GM23248 (cell line): ENCODE results near the gene LGI2. TPM values are rescaled to one million over a fixed set of nuclear protein-coding genes. Genes with fewer than 3 reads are reported as not detected.

Source experiments
- DNase-seq: peaks from one replicate; pipeline ENCODE4 v3.0.0-alpha.2; 2015
- H2AFZ ChIP-seq: fragments of 200-600 bp; sonication (generic); 2 replicates; pipeline ENCODE4 v1.6.1; 2016; ENCODE audit warnings: antibody characterized with exemption
- H3F3A ChIP-seq: fragments of 200-600 bp; sonication (generic); 2 replicates; pipeline ENCODE4 v1.6.1; 2016; ENCODE audit warnings: mild to moderate bottlenecking, antibody characterized with exemption, mixed run types; ENCODE audit not compliant: insufficient read depth
- H3K27ac ChIP-seq: fragments of 200-600 bp; sonication (generic); 2 replicates; pipeline ENCODE4 v1.5.1; 2016; ENCODE audit warnings: mild to moderate bottlenecking
- H3K27me3 ChIP-seq: fragments of 200-600 bp; sonication (generic); replicated peaks from 2 replicates; pipeline ENCODE4 v1.6.1; 2016; ENCODE audit warnings: mild to moderate bottlenecking; ENCODE audit not compliant: insufficient read depth
- H3K36me3 ChIP-seq: fragments of 200-600 bp; sonication (generic); 2 replicates; pipeline ENCODE4 v1.6.1; 2016; ENCODE audit warnings: low read depth, mild to moderate bottlenecking
- H3K4me1 ChIP-seq: fragments of 200-600 bp; sonication (generic); 2 replicates; pipeline ENCODE4 v1.6.1; 2016; ENCODE audit warnings: mild to moderate bottlenecking; ENCODE audit not compliant: insufficient read depth
- H3K4me2 ChIP-seq: fragments of 200-600 bp; sonication (generic); one replicate; pipeline ENCODE4 v1.6.1; 2016; ENCODE audit warnings: mild to moderate bottlenecking; ENCODE audit not compliant: unreplicated experiment
- H3K4me3 ChIP-seq: fragments of 200-600 bp; sonication (generic); 2 replicates; pipeline ENCODE4 v1.5.1; 2016; ENCODE audit warnings: mild to moderate bottlenecking
- H3K79me2 ChIP-seq: fragments of 200-600 bp; sonication (generic); 2 replicates; pipeline ENCODE4 v1.6.1; 2016; ENCODE audit warnings: mild to moderate bottlenecking; ENCODE audit not compliant: insufficient read depth
- H3K9ac ChIP-seq: fragments of 200-600 bp; sonication (generic); 2 replicates; pipeline ENCODE4 v1.6.1; 2016; ENCODE audit warnings: mild to moderate bottlenecking
- H3K9me2 ChIP-seq: fragments of 200-600 bp; sonication (generic); 2 replicates; pipeline ENCODE4 v1.6.1; 2016; ENCODE audit warnings: mixed run types, mild to moderate bottlenecking, moderate library complexity; ENCODE audit not compliant: insufficient read depth
- H3K9me3 ChIP-seq: fragments of 200-600 bp; sonication (generic); one replicate; pipeline ENCODE4 v1.6.1; 2017; ENCODE audit warnings: low read depth
- H4K20me1 ChIP-seq: fragments of 200-600 bp; sonication (generic); 2 replicates; pipeline ENCODE4 v1.6.0; 2016; ENCODE audit not compliant: insufficient read depth
- EZH2 ChIP-seq: fragments of 200-600 bp; sonication (generic); IDR thresholded peaks from 2 replicates; pipeline ENCODE4 v1.6.1; 2018; ENCODE audit warnings: antibody characterized with exemption, mild to moderate bottlenecking; ENCODE audit not compliant: insufficient read depth, poor library complexity, severe bottlenecking
- EZH2phosphoT487 ChIP-seq: fragments of 200-600 bp; sonication (generic); IDR thresholded peaks from 2 replicates; pipeline ENCODE4 v1.6.1; 2018; ENCODE audit warnings: antibody characterized with exemption, moderate library complexity, mild to moderate bottlenecking, low read depth; ENCODE audit not compliant: insufficient read depth
- WGBS, 2 experiments: methylation state at CpG; one replicate each; pipeline ENCODE4 v1.1.6; 2015 to 2017; ENCODE audit warnings: low lambda C conversion rate in 2 of 2, low coverage in 1 of 2; ENCODE audit errors: missing lambda C conversion rate in 2 of 2; 5-methylcytosine and 5-hydroxymethylcytosine counted together
- in situ Hi-C: fragments of 300-500 bp; cut with MboI; formaldehyde crosslinking; loops from 2 replicates; pipeline ENCODE4 v1.15.0; 2020
- polyA plus RNA-seq: library from polyadenylated mRNA; unstranded; fragments of >200 nt; fragmentation: Nextera tagmentation; extraction: Ambion mirVana; gene quantifications from 2 replicates; pipeline ENCODE4 v1.2.1, GENCODE V29; 2016
- total RNA-seq: library from RNA; depleted of rRNA; stranded (reverse); fragments of >200 nt; shearing (Covaris generic); gene quantifications from 2 replicates; pipeline ENCODE4 v1.2.3, GENCODE V29; 2014

LGI2 gene
- total and polyA plus RNA-seq, 2 experiments from 2014 or later, result not detected

GRCh38 chr4:24988776-24989175 lies 42.0 kb downstream of the LGI2 start:
- Histone ChIP-seq H3K4me1 (no peaks in the 10 kb centered on the region), H3K4me2 (no peak overlapping the region), H2AFZ (no peak overlapping the region), H3K9me3 (no peaks in the 10 kb centered on the region), H3K9ac (no peak overlapping the region), H3K36me3 (no peaks in the 10 kb centered on the region), H3F3A (no peaks in the 10 kb centered on the region), H3K4me3 (no peak overlapping the region), H3K27me3 (no peaks in the 10 kb centered on the region), H3K9me2 (no peaks in the 10 kb centered on the region), H4K20me1 (no peaks in the 10 kb centered on the region), H3K79me2 (no peaks in the 10 kb centered on the region), H3K27ac (no peak overlapping the region)
- no peak for TF ChIP-seq EZH2
- no peak for TF ChIP-seq EZH2phosphoT487
- in situ Hi-C loops, result loop anchor here (10.0 kb wide), 1 partner anchor 504 kb away; no protein-coding TSS in a partner anchor
- peak; percentile 74 for DNase-seq
- WGBS, 2 experiments, result 47 to 64% methylated on average over 1 of the region's 1 CpG

GRCh38 chr4:24984602-24985532 lies 45.9 kb downstream of the LGI2 start:
- TF ChIP-seq EZH2phosphoT487 (no peak), EZH2 (no peak)
- no peaks in the 10 kb centered on the region for H4K20me1 ChIP-seq
- H2AFZ ChIP-seq, result no peak overlapping the region
- H3K79me2 ChIP-seq, result no peaks in the 10 kb centered on the region
- H3K27ac ChIP-seq, result no peak overlapping the region
- no peaks in the 10 kb centered on the region for H3K4me1 ChIP-seq
- H3K36me3 ChIP-seq, result no peaks in the 10 kb centered on the region
- no peaks in the 10 kb centered on the region for H3K9me3 ChIP-seq
- no peak for DNase-seq
- no peak overlapping the region for H3K9ac ChIP-seq
- H3K9me2 ChIP-seq, result no peaks in the 10 kb centered on the region
- H3K4me2 ChIP-seq, result no peak overlapping the region
- in situ Hi-C loops, result loop anchor here (10.0 kb wide), 1 partner anchor 500 kb away; no protein-coding TSS in a partner anchor
- WGBS, 2 experiments, result 56 to 63% methylated on average over 6 of the region's 6 CpGs
- no peaks in the 10 kb centered on the region for H3K27me3 ChIP-seq
- no peaks in the 10 kb centered on the region for H3F3A ChIP-seq
- no peak overlapping the region for H3K4me3 ChIP-seq

DNA sequence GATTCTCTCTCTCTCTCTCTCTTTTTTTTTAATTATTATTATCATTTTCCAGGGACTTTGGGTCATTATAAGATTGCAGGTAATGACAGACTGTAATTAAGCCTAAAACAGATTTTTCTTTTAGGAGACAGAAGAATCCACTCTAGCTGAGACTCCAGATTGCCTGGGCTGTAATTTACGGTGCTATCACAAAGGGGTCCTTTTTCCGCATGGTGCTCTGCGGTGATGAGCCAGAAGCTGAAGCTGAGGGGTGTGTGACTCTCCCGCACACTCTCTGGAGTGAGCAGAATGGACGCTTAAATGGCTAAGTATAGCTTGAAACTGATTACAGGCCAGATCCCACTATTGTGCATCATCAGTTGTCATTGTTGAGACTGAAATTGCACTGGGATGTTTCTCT lies 50.0 kb downstream of the LGI2 start:
- Histone ChIP-seq H3K9ac (no peak overlapping the region), H3F3A (no peaks in the 10 kb centered on the region), H4K20me1 (no peaks in the 10 kb centered on the region), H3K9me2 (no peaks in the 10 kb centered on the region), H3K27ac (no peak overlapping the region), H3K9me3 (no peaks in the 10 kb centered on the region), H2AFZ (no peak overlapping the region), H3K4me2 (no peak overlapping the region), H3K27me3 (no peaks in the 10 kb centered on the region), H3K4me1 (0 out of 2 replicates have a peak, but pooled peaks cover 4% of the 10 kb centered on the region), H3K4me3 (no peak overlapping the region), H3K36me3 (no peaks in the 10 kb centered on the region), H3K79me2 (no peaks in the 10 kb centered on the region)
- TF ChIP-seq EZH2phosphoT487, result no peak
- 79 to 81% methylated on average over 5 of the region's 5 CpGs for whole genome bisulfite sequencing, 2 experiments
- in situ Hi-C loops, result loop anchor here (10.0 kb wide), 1 partner anchor 496 kb away; no protein-coding TSS in a partner anchor
- no peak for DNase-seq

- 0 out of 2 replicates have a peak, but pooled peaks cover 4% of the 10 kb centered on the region for H3K4me1 ChIP-seq
- H3K9me3 ChIP-seq, result no peaks in the 10 kb centered on the region
- peak overlapping the region; percentile 64 for H3K9ac ChIP-seq
- H2AFZ ChIP-seq, result peak overlapping the region; percentile 70
- no peaks in the 10 kb centered on the region for H3K9me2 ChIP-seq
- H3K27ac ChIP-seq, result peak overlapping the region; percentile 48
- whole genome bisulfite sequencing, 2 experiments, result 3 to 5% methylated on average over 17 of the region's 17 CpGs
- H3K4me3 ChIP-seq, result peak overlapping the region; percentile 66
- H3K4me2 ChIP-seq, result peak overlapping the region; percentile 91
- H3K36me3 ChIP-seq, result no peaks in the 10 kb centered on the region
- H3F3A ChIP-seq, result no peaks in the 10 kb centered on the region
- no peaks in the 10 kb centered on the region for H4K20me1 ChIP-seq
- H3K79me2 ChIP-seq, result no peaks in the 10 kb centered on the region
- no peaks in the 10 kb centered on the region for H3K27me3 ChIP-seq
- peak; percentile 91 for DNase-seq
- in situ Hi-C loops, result loop anchor here (10.0 kb wide), 1 partner anchor 495 kb away; no protein-coding TSS in a partner anchor
- TF ChIP-seq EZH2 (no peak), EZH2phosphoT487 (no peak)
Measured at GRCh38 chr4:24980064-24980690, 50.6 kb downstream of the LGI2 start.
